ENCODE data around the gene IQCC.

Gene IQCC

DNA sequence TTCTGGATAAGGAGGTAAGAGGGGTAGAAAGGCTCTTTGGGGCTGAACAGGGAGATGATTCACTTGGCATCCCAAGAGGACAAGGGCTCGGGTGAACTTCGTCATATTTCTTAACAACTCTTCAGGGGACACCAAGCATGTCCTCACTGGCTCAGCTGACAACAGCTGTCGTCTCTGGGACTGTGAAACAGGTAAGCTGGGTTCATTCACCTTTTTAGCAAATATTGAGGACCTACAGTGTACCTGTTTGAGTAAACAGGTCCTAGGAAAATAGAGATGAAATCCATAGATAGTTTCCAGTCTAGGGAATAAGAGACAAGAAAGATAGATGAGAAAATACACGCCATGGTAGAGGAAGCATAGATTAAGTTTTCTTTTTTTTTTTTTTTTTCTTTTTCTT lies 18.8 kb downstream of the IQCC start:
- no peak for DNase-seq (ENCODE audit: low read depth)
- no peak overlapping the region for H3K4me3 ChIP-seq (ENCODE audit: low read depth, low read length)
- TF ChIP-seq, protein P1, sequence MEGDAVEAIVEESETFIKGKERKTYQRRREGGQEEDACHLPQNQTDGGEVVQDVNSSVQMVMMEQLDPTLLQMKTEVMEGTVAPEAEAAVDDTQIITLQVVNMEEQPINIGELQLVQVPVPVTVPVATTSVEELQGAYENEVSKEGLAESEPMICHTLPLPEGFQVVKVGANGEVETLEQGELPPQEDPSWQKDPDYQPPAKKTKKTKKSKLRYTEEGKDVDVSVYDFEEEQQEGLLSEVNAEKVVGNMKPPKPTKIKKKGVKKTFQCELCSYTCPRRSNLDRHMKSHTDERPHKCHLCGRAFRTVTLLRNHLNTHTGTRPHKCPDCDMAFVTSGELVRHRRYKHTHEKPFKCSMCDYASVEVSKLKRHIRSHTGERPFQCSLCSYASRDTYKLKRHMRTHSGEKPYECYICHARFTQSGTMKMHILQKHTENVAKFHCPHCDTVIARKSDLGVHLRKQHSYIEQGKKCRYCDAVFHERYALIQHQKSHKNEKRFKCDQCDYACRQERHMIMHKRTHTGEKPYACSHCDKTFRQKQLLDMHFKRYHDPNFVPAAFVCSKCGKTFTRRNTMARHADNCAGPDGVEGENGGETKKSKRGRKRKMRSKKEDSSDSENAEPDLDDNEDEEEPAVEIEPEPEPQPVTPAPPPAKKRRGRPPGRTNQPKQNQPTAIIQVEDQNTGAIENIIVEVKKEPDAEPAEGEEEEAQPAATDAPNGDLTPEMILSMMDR (IDR thresholded peaks at IDR 0.05; ENCODE audit: low read depth, low read length, missing control alignments), result no peak

DNA sequence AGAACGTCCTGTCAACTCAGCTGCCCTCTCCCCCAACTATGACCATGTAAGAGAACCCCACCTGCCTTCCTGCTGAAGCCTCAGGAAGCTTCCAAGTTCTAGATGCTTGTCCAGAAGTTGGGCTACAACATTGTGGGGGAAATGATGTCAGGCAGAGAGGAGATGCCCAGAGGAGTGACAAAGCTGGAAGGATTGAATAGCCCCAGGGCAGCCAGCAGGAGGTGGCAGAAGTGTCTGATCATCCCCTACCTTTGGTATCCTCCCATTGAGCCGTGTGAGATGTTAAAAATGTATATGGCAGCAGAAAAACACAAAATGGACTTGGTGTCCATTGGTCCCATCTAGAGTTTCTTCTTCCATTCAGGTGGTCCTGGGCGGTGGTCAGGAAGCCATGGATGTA lies 23.3 kb downstream of the IQCC start:
- no peak overlapping the region for H3K4me3 ChIP-seq (ENCODE audit: low read depth, low read length)
- no peak for DNase-seq (ENCODE audit: low read depth)
- TF ChIP-seq, protein P1 (IDR thresholded peaks at IDR 0.05; ENCODE audit: low read depth, low read length, missing control alignments), result no peak

DNA sequence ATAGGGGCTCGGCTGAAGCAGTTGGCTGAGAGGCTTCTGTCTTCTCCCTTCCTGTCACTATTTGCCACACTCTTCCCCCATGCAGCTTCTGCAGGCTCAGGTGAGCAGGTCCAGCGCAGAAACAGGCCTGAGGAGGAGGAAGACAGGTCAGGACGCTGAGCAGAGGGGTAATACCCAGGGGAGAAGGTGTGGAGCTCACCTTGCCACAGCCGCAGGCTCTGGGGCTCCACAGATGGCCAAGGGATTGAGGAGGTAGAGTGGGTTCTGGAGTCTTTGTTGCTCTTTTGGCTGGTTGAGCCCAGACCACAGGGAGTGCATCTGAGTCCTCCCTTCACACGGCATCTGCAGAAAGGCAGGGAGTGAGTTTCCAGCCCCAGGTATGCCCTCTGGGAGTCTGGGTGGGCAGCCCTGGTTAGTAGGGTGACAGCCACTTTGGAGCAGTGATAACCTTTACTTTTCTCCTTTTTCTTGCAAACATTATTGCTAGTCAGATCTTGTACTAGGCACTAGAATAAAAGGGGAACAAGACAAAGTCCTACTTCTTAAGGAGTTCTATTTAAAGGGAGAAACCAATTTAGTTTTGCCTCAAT lies 26.5 kb downstream of the IQCC start:
- TF ChIP-seq, protein P1 (IDR thresholded peaks at IDR 0.05; ENCODE audit: low read depth, low read length, missing control alignments), result no peak
- no peak for DNase-seq (ENCODE audit: low read depth)
- H3K4me3 ChIP-seq (ENCODE audit: low read depth, low read length), result no peak overlapping the region

DNA sequence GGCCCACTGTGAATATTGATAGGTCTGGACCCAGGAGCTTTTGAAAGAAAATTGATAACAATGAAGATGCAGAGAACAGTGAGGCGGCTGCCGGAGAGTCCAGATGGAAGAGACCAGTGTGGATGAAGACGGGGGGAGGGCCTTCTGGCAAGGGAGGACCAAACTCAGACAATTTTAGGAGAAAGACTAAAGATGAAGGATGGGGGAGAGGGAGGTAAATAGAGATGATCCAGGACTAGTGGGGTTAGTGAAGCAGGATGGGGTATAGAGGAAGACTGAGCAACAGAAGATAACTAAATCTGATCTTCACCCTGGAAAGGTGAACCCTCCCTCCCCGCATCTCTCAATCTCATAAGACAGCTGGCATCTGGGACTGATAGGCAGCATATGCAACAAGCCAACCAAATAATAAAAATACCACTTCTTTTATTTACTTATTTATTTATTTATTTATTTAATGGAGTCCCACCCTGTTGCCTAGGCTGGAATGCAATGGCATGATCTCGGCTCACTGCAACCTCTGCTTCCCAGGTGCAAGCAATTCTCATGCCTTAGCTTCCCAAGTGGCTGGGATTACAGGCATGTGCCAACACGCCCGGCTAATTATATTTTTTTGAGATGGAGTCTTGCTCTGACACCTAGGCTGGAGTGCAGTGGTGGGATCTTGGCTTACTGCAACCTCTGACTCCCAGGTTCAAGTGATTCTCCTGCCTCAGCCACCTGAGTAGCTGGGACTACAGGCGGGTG lies 27.3 kb downstream of the IQCC start:
- no peak for DNase-seq (ENCODE audit: low read depth)
- TF ChIP-seq, protein P1 (IDR thresholded peaks at IDR 0.05; ENCODE audit: low read depth, low read length, missing control alignments), result no peak

DNA sequence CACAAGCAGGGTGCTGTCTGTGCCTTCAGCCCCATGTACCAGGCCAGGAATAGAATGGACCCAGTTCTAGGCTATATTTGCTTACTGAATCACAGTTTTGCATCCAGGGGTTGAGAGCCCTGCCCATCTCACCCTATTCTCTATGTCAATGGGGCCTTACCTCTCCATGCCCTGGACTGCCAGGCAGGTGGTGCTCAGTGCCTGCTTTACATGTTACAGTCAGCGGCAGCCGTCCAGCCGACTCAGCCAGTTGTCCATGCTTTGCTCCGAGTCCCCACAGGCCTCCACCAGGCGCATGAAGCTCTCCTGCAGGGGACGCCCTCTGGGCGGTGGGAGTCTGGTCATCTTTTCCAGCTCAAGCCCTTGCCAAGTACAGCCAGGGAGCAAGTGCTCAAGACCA lies 29.3 kb downstream of the IQCC start:
- TF ChIP-seq, protein P1 (IDR thresholded peaks at IDR 0.05; ENCODE audit: low read depth, low read length, missing control alignments), result no peak
- no peak overlapping the region for H3K4me3 ChIP-seq (ENCODE audit: low read depth, low read length)
- DNase-seq (ENCODE audit: low read depth), result no peak

More for the DNA sequence above, 27.3 kb downstream of the IQCC start:
- H3K4me3 ChIP-seq (ENCODE audit: low read depth, low read length), result no peak overlapping the region

DNA sequence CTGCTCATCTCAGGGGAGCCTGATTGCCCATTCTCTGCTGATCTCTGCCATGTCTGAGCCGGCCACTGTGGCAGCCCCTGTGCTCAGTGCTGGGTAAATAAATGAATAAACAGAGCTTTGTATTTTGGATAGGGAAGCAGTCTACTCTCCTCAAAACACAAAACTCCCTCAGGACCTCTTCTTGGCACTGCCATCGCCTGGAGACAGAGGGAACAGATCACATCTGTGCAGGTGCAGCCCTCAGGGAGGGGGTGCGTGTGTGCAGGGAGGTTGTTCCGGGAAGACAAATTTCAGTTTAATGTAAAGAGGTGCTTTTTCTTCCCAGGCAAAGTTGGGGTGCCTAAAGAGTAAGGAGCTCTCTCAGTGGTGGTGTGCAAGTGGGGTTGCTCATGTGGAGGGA lies 33.9 kb downstream of the IQCC start:
- DNase-seq (ENCODE audit: low read depth), result no peak
- H3K4me3 ChIP-seq (ENCODE audit: low read depth, low read length), result no peak overlapping the region
- TF ChIP-seq, protein P1 (IDR thresholded peaks at IDR 0.05; ENCODE audit: low read depth, low read length, missing control alignments), result no peak

DNA sequence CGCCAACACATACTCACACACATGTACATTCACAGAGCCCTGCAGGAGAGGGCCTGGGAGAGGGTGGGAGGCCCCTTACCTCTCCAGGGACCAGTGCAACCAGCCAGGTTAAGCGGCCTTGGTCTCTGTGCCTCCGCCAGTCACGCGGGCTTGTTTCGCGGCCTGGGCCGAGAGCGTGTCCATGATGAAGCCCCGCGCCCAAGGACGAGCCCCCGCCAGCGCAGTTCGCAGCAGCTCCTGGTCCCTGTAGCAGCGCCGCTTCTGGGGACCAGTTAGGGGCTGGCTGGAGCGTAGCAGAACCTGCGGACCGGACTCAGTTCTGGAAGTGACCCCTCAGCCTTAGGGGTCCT lies 34.3 kb downstream of the IQCC start:
- no peak overlapping the region for H3K4me3 ChIP-seq (ENCODE audit: low read depth, low read length)
- TF ChIP-seq, protein P1 (IDR thresholded peaks at IDR 0.05; ENCODE audit: low read depth, low read length, missing control alignments), result no peak
- DNase-seq (ENCODE audit: low read depth), result no peak
